H1 (cell line): ENCODE data around the gene SLC9A3. TPM values are rescaled to one million over a fixed set of nuclear protein-coding genes. Genes with fewer than 3 reads are reported as not detected.

ENCODE experiments used
- CTCF ChIA-PET: fragments of 300-600 bp; sonication (Branson Sonifier 250); formaldehyde crosslinking; loops from one replicate; lab custom pipeline; 2021; ENCODE audit not compliant: partially characterized antibody; lab: Charles Lee
- POLR2A ChIA-PET: fragments of 300-600 bp; sonication (Branson Sonifier 250); formaldehyde crosslinking; loops from one replicate; lab custom pipeline; 2021; ENCODE audit warnings: inconsistent platforms; ENCODE audit not compliant: partially characterized antibody; lab: Charles Lee
- DNase-seq, 2 experiments: peaks; one replicate each; pipeline versions ENCODE4 v3.0.0 to v3.0.0-alpha.2; 2010 to 2022; ENCODE audit warnings: low spot score in 2 of 2, low read depth in 1 of 2, mixed read lengths in 1 of 2
- FAIRE-seq: peaks from 2 replicates; lab custom pipeline; 2011; peaks lifted over from hg19 to GRCh38; lab: Jason Lieb, UNC
- H2AFZ ChIP-seq: 2 replicates; pipeline ENCODE4 v1.8.1; 2012; ENCODE audit warnings: low read length, inconsistent platforms
- H2AK5ac ChIP-seq: 2 replicates; pipeline ENCODE4 v1.6.1; 2013; ENCODE audit warnings: low read depth, low read length
- H2BK120ac ChIP-seq: replicated peaks from 2 replicates; pipeline ENCODE3; 2013; ENCODE audit warnings: low read depth, low read length, inconsistent platforms
- H2BK12ac ChIP-seq: 2 replicates; pipeline ENCODE4 v1.6.1; 2013; ENCODE audit warnings: low read depth, low read length
- H2BK15ac ChIP-seq: 2 replicates; pipeline ENCODE4 v1.6.1; 2013; ENCODE audit warnings: low read length
- H2BK20ac ChIP-seq: 2 replicates; pipeline ENCODE4 v1.6.1; 2013; ENCODE audit warnings: low read length
- H2BK5ac ChIP-seq: 2 replicates; pipeline ENCODE4 v1.6.1; 2013; ENCODE audit warnings: low read depth, low read length
- H3K14ac ChIP-seq: 2 replicates; pipeline ENCODE4 v1.6.1; 2013; ENCODE audit warnings: inconsistent platforms; ENCODE audit not compliant: insufficient read length
- H3K18ac ChIP-seq: 2 replicates; pipeline ENCODE4 v1.6.1; 2013; ENCODE audit warnings: low read length; ENCODE audit errors: extremely low read depth
- H3K23ac ChIP-seq: 2 replicates; pipeline ENCODE4 v1.6.1; 2013; ENCODE audit warnings: inconsistent platforms; ENCODE audit not compliant: insufficient read length
- H3K23me2 ChIP-seq: 2 replicates; pipeline ENCODE4 v1.6.1; 2013; ENCODE audit warnings: low read depth, low read length
- H3K27ac ChIP-seq: 2 replicates; pipeline ENCODE4 v1.6.1; 2011; ENCODE audit warnings: low read depth, low read length, inconsistent platforms
- H3K27me3 ChIP-seq, 4 experiments: replicated peaks in 1 of 4; 1 replicate in 1 of 4; 2 replicates in 3 of 4; pipeline versions ENCODE4 v1.6.1 to v1.8.1; 2011 to 2013; ENCODE audit warnings: low read length in 3 of 4, mild to moderate bottlenecking in 3 of 4, inconsistent platforms in 2 of 4, mixed read lengths in 2 of 4, moderate library complexity in 1 of 4; ENCODE audit not compliant: control insufficient read depth in 3 of 4, insufficient read depth in 3 of 4; ENCODE audit errors: extremely low read depth in 1 of 4
- H3K36me3 ChIP-seq, 4 experiments: 2 replicates each; pipeline versions ENCODE4 v1.6.1 to v1.8.1; 2011 to 2013; ENCODE audit warnings: mild to moderate bottlenecking in 4 of 4, low read length in 3 of 4, moderate library complexity in 2 of 4, control low read depth in 1 of 4, inconsistent platforms in 1 of 4; ENCODE audit not compliant: insufficient read depth in 4 of 4, control insufficient read depth in 2 of 4
- H3K4ac ChIP-seq: replicated peaks from 2 replicates; pipeline ENCODE3; 2013; ENCODE audit warnings: low read length, low read depth, mixed read lengths, inconsistent platforms; ENCODE audit not compliant: insufficient read length
- H3K4me1 ChIP-seq, 4 experiments: replicated peaks in 1 of 4; 1 replicate in 1 of 4; 2 replicates in 3 of 4; pipeline versions ENCODE4 v1.6.1 to v1.8.1; 2011 to 2013; ENCODE audit warnings: low read length in 3 of 4, inconsistent platforms in 2 of 4, mixed read lengths in 1 of 4; ENCODE audit not compliant: insufficient read depth in 4 of 4, control insufficient read depth in 3 of 4
- H3K4me2 ChIP-seq, 2 experiments: 2 replicates each; pipeline versions ENCODE4 v1.6.1 to v1.8.1; 2011 to 2013; ENCODE audit warnings: low read depth in 2 of 2, low read length in 2 of 2, control low read depth in 1 of 2, inconsistent platforms in 1 of 2, mild to moderate bottlenecking in 1 of 2; ENCODE audit not compliant: insufficient read depth in 1 of 2
- H3K4me3 ChIP-seq, 4 experiments: fragments of 200-600, 300-600 bp in 1 of 4; sonication (generic), shearing (Covaris generic), sonication (Bioruptor Twin) in 1 of 4; 2 replicates each; pipeline versions ENCODE4 v1.5.1 to v1.8.1; 2011 to 2016; ENCODE audit warnings: low read length in 4 of 4, low read depth in 3 of 4, control low read depth in 2 of 4, inconsistent platforms in 2 of 4, mild to moderate bottlenecking in 2 of 4, mixed read lengths in 1 of 4, moderate library complexity in 1 of 4; ENCODE audit not compliant: insufficient read depth in 2 of 4; ENCODE audit errors: extremely low read depth in 1 of 4
- H3K56ac ChIP-seq: replicated peaks from 2 replicates; pipeline ENCODE3; 2013; ENCODE audit warnings: low read depth, mild to moderate bottlenecking, mixed read lengths, low read length, inconsistent platforms; ENCODE audit not compliant: insufficient read length
- H3K79me1 ChIP-seq: 2 replicates; pipeline ENCODE4 v1.6.1; 2013; ENCODE audit warnings: low read depth, low read length, control low read depth
- H3K79me2 ChIP-seq, 2 experiments: 2 replicates each; pipeline versions ENCODE4 v1.6.1 to v1.8.1; 2012 to 2013; ENCODE audit warnings: low read length in 2 of 2, mild to moderate bottlenecking in 2 of 2, inconsistent platforms in 1 of 2; ENCODE audit not compliant: insufficient read depth in 2 of 2, control insufficient read depth in 1 of 2
- H3K9ac ChIP-seq, 4 experiments: replicated peaks in 1 of 4; 1 replicate in 1 of 4; 2 replicates in 3 of 4; pipeline versions ENCODE4 v1.6.1 to v1.8.1; 2011 to 2013; ENCODE audit warnings: low read depth in 3 of 4, low read length in 3 of 4, control low read depth in 2 of 4, mild to moderate bottlenecking in 2 of 4, moderate library complexity in 2 of 4, inconsistent platforms in 1 of 4; ENCODE audit errors: extremely low read depth in 1 of 4
- H3K9me3 ChIP-seq, 2 experiments: 2 replicates each; pipeline versions ENCODE4 v1.6.1 to v1.8.1; 2012 to 2013; ENCODE audit warnings: mild to moderate bottlenecking in 2 of 2, moderate library complexity in 2 of 2, control low read depth in 1 of 2, inconsistent platforms in 1 of 2, low read depth in 1 of 2, low read length in 1 of 2, mixed read lengths in 1 of 2; ENCODE audit not compliant: insufficient read depth in 2 of 2
- H4K20me1 ChIP-seq, 2 experiments: replicated peaks in 1 of 2; 2 replicates each; pipeline versions ENCODE3 to v1.8.1; 2011 to 2013; ENCODE audit warnings: inconsistent platforms in 2 of 2, low read length in 2 of 2, mild to moderate bottlenecking in 1 of 2; ENCODE audit not compliant: insufficient read depth in 2 of 2, control insufficient read depth in 1 of 2
- H4K5ac ChIP-seq: 2 replicates; pipeline ENCODE4 v1.6.1; 2013; ENCODE audit warnings: low read length, low read depth, mixed read lengths, inconsistent platforms; ENCODE audit not compliant: insufficient read length
- H4K8ac ChIP-seq: 2 replicates; pipeline ENCODE4 v1.8.0; 2013; ENCODE audit warnings: mild to moderate bottlenecking, moderate library complexity, low read length, inconsistent platforms; ENCODE audit not compliant: insufficient read depth; ENCODE audit errors: extremely low read depth
- H4K91ac ChIP-seq: replicated peaks from 2 replicates; pipeline ENCODE3; 2013; ENCODE audit warnings: low read length, mixed read lengths, inconsistent platforms; ENCODE audit not compliant: insufficient read length
- BRCA1 ChIP-seq: IDR thresholded peaks from 2 replicates; pipeline ENCODE4 v1.6.1; 2012; ENCODE audit warnings: low read depth, low read length, improper control_type of control experiment
- CHD1 ChIP-seq: IDR thresholded peaks from 2 replicates; pipeline ENCODE4 v1.6.1; 2012; ENCODE audit warnings: low read depth, low read length, improper control_type of control experiment
- CHD2 ChIP-seq: IDR thresholded peaks from 2 replicates; pipeline ENCODE4 v1.6.1; 2012; ENCODE audit warnings: low read length, improper control_type of control experiment
- CREB1 ChIP-seq: IDR thresholded peaks from 2 replicates; pipeline ENCODE4 v1.6.1; 2012; ENCODE audit warnings: inconsistent platforms
- E2F6 ChIP-seq: IDR thresholded peaks from 2 replicates; pipeline ENCODE4 v1.6.1; 2012; ENCODE audit warnings: inconsistent platforms
- EGR1 ChIP-seq: IDR thresholded peaks from 2 replicates; pipeline ENCODE4 v1.6.1; 2011; ENCODE audit warnings: low read depth, low read length, borderline replicate concordance
- KDM5A ChIP-seq: fragments of 200-600 bp; IDR thresholded peaks from 2 replicates; pipeline ENCODE4 v1.7.1; 2012; ENCODE audit warnings: mild to moderate bottlenecking, low read length, inconsistent platforms, mixed read lengths
- NRF1 ChIP-seq: IDR thresholded peaks from 2 replicates; pipeline ENCODE4 v1.6.1; 2011; ENCODE audit warnings: mild to moderate bottlenecking, low read depth, low read length, improper control_type of control experiment
- POLR2A ChIP-seq, 2 experiments: IDR thresholded peaks; 1 replicate in 1 of 2; 2 replicates in 1 of 2; pipeline ENCODE4 v1.6.1; 2011; ENCODE audit warnings: low read depth in 2 of 2, low read length in 2 of 2, mild to moderate bottlenecking in 2 of 2; ENCODE audit errors: control extremely low read depth in 1 of 2
- RAD21 ChIP-seq, 2 experiments: IDR thresholded peaks in 1 of 2; conservative IDR thresholded peaks in 1 of 2; 2 replicates each; pipeline ENCODE4 v1.6.1; 2011; ENCODE audit warnings: low read depth in 2 of 2, low read length in 2 of 2, improper control_type of control experiment in 1 of 2, inconsistent platforms in 1 of 2, mild to moderate bottlenecking in 1 of 2, moderate library complexity in 1 of 2
- SP4 ChIP-seq: IDR thresholded peaks from 2 replicates; pipeline ENCODE4 v1.6.1; 2012; ENCODE audit warnings: low read length, inconsistent platforms
- TAF1 ChIP-seq: IDR thresholded peaks from 2 replicates; pipeline ENCODE4 v1.6.1; 2011; ENCODE audit warnings: mild to moderate bottlenecking, low read depth, low read length
- TAF7 ChIP-seq: optimal IDR thresholded peaks from 2 replicates; pipeline ENCODE3; 2011; ENCODE audit warnings: low read depth, mild to moderate bottlenecking, inconsistent platforms, low read length, moderate library complexity, borderline replicate concordance
- YY1 ChIP-seq: IDR thresholded peaks from 2 replicates; pipeline ENCODE4 v1.6.1; 2011; ENCODE audit warnings: low read depth, mild to moderate bottlenecking, low read length
- WGBS, 2 experiments: shearing (Covaris generic) in 1 of 2; methylation state at CpG; one replicate each; pipeline versions ENCODE4 v1.1.6 to v1.1.7; 2013 to 2015; ENCODE audit warnings: low lambda C conversion rate in 2 of 2, mixed read lengths in 2 of 2, inconsistent platforms in 1 of 2, low coverage in 1 of 2, missing lambda C conversion rate in 1 of 2; ENCODE audit not compliant: insufficient replicate concordance in 2 of 2, insufficient coverage in 1 of 2, insufficient read length in 1 of 2; ENCODE audit errors: extremely low coverage in 1 of 2, missing lambda C conversion rate in 1 of 2; 5-methylcytosine and 5-hydroxymethylcytosine counted together
- polyA plus RNA-seq, 7 experiments: library from polyadenylated mRNA; depleted of rRNA in 3 of 7; stranded (reverse) in 5 of 7; unstranded in 2 of 7; fragments of >200 nt in 5 of 7; fragments of 200-250 nt in 2 of 7; gene quantifications; 1 replicate in 5 of 7; 2 replicates in 1 of 7; 4 replicates in 1 of 7; pipeline versions ENCODE4 v1.2.1 to v1.2.3, GENCODE V29; 2011 to 2013; ENCODE audit warnings: missing spikeins in 2 of 7, mixed read lengths in 2 of 7
- total RNA-seq: library from RNA; stranded (reverse); fragmentation: NEBNext Ultra II Directional; extraction: Animal tissue kit (Norgen Biotek cat#: 25700); gene quantifications from 2 replicates; pipeline ENCODE4 v1.2.1, GENCODE V29; 2021

SLC9A3 gene
- total and polyA plus RNA-seq, 2 of the 8 experiments (the other 6 are each of a cell fraction or from before 2014, with no cell fraction given) = 0.95 to 1.0 TPM

GRCh38 chr5:437281-437771 lies 86.9 kb downstream of the SLC9A3 start:
- Histone ChIP-seq H3K9me3 (no peaks in the 10 kb centered on the region), H4K8ac (no peak overlapping the region), H3K4me2 (no peak overlapping the region), H4K91ac (no peak overlapping the region), H2BK15ac (no peak overlapping the region), H2BK20ac (no peak overlapping the region), H2BK12ac (no peak overlapping the region; the same call in 1 of the 2 replicates), H3K4me1 (peaks cover 0 to 3% (median 2%) of the 10 kb centered on the region in 4 experiments; a peak in 4 of 7 replicates), H4K20me1 (peaks cover 0 to 5% of the 10 kb centered on the region in 2 experiments), H3K79me1 (no peaks in the 10 kb centered on the region), H3K56ac (no peak overlapping the region), H3K4me3 (no peak overlapping the region), H3K27ac (no peak overlapping the region), H3K23me2 (peaks cover 3% of the 10 kb centered on the region; the same call in 1 of the 2 replicates), H2BK120ac (no peak overlapping the region), H3K23ac (no peak overlapping the region), H2AK5ac (no peak overlapping the region), H3K27me3 (no peaks in the 10 kb centered on the region), H3K4ac (no peak overlapping the region), H3K79me2 (no peaks in the 10 kb centered on the region), H3K14ac (no peak overlapping the region), H3K9ac (no peak overlapping the region), H2BK5ac (no peak overlapping the region), H3K36me3 (no peaks in the 10 kb centered on the region), H4K5ac (no peak overlapping the region), H3K18ac (no peak overlapping the region), H2AFZ (no peak overlapping the region)
- TF ChIP-seq BRCA1 = no peak
- no peak for TF ChIP-seq NRF1
- TF ChIP-seq TAF7 = no peak
- no peak for TF ChIP-seq CREB1
- TF ChIP-seq POLR2A (IDR thresholded peaks at IDR 0.05; ENCODE audit: control extremely low read depth in 1 of 2, low read depth in 2 of 2, low read length in 2 of 2) = no peak
- no peak for TF ChIP-seq EGR1
- no peak for TF ChIP-seq YY1
- no peak for TF ChIP-seq RAD21 (IDR thresholded peaks at IDR 0.05 in 1 of 2, conservative IDR thresholded peaks at IDR 0.05 in 1 of 2; ENCODE audit: low read depth in 2 of 2, low read length in 2 of 2)
- TF ChIP-seq CHD1 = no peak
- TF ChIP-seq E2F6 = no peak
- no peak for TF ChIP-seq KDM5A
- TF ChIP-seq SP4 = no peak
- TF ChIP-seq CHD2 = no peak
- TF ChIP-seq TAF1 = no peak
- ChIA-PET CTCF (interaction anchor here (0.8 to 3.1 kb wide), 18 partner anchors 9 to 249 kb away, joined by 3 to 16 read pairs (median 4); partner anchors contain the start of gene AHRR), POLR2A (interaction anchor here (1.0 kb wide), 1 partner anchor 9 kb away, joined by 4 read pairs; no protein-coding TSS in a partner anchor)
- 87% methylated on average over 15 of the region's 18 CpGs; no CpG with 5 or more reads in 1 of the 2 experiments for WGBS, 2 experiments
- DNase-seq (no peak), FAIRE-seq (no peak)
